ENCODE data around the gene UBXN11.

UBXN11 gene

DNA sequence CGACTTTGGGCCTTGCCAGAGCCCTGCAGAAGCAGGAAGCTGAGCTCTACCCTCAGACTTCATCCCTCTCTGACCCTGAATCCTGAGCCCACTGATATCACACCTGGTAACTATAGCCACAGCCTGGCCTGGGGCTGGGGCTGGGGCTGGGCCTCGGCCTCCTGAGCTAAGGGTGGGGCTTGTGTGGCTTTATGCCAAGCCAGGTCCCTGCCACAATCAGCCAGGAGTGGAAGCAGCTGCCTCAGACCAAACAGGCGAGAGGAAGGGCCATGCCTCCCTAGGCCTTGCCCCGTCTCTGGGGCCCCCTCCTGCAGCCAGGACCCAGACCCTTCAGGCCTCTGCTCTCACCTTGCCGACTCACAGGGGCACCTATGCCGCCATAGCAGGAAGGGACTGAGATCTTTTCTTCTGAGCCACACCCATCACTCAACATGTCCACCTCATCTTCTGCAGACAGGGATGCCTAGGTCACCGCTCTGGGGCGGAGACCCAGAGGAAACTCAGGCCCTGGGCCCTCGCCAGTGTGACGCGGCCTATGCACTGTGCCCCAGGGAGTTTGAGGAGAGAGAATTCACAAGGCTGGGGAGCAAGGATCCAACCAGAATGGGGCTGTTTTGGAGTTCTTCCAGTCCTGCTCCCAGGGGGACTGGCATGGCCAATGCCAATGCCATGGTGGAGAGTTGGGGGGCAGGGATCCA, 5.7 kb downstream of the UBXN11 start:
- TF ChIP-seq TAF1 (IDR thresholded peaks at IDR 0.05; ENCODE audit: borderline replicate concordance, insufficient read depth, low read length) (no peak), POLR2AphosphoS5 (IDR thresholded peaks at IDR 0.05; ENCODE audit: low read depth, low read length) (no peak), FOXP2 (optimal IDR thresholded peaks at IDR 0.05; ENCODE audit: borderline replicate concordance, extremely low read depth, extremely low read length, insufficient read depth) (no peak), SIN3A (IDR thresholded peaks at IDR 0.05; ENCODE audit: borderline replicate concordance, insufficient read depth, low read length) (no peak)
- TF ChIP-seq, protein P1, sequence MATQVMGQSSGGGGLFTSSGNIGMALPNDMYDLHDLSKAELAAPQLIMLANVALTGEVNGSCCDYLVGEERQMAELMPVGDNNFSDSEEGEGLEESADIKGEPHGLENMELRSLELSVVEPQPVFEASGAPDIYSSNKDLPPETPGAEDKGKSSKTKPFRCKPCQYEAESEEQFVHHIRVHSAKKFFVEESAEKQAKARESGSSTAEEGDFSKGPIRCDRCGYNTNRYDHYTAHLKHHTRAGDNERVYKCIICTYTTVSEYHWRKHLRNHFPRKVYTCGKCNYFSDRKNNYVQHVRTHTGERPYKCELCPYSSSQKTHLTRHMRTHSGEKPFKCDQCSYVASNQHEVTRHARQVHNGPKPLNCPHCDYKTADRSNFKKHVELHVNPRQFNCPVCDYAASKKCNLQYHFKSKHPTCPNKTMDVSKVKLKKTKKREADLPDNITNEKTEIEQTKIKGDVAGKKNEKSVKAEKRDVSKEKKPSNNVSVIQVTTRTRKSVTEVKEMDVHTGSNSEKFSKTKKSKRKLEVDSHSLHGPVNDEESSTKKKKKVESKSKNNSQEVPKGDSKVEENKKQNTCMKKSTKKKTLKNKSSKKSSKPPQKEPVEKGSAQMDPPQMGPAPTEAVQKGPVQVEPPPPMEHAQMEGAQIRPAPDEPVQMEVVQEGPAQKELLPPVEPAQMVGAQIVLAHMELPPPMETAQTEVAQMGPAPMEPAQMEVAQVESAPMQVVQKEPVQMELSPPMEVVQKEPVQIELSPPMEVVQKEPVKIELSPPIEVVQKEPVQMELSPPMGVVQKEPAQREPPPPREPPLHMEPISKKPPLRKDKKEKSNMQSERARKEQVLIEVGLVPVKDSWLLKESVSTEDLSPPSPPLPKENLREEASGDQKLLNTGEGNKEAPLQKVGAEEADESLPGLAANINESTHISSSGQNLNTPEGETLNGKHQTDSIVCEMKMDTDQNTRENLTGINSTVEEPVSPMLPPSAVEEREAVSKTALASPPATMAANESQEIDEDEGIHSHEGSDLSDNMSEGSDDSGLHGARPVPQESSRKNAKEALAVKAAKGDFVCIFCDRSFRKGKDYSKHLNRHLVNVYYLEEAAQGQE (IDR thresholded peaks at IDR 0.05; ENCODE audit: insufficient read depth in 1 of 2, low read depth in 2 of 2, low read length in 2 of 2): no peak

DNA sequence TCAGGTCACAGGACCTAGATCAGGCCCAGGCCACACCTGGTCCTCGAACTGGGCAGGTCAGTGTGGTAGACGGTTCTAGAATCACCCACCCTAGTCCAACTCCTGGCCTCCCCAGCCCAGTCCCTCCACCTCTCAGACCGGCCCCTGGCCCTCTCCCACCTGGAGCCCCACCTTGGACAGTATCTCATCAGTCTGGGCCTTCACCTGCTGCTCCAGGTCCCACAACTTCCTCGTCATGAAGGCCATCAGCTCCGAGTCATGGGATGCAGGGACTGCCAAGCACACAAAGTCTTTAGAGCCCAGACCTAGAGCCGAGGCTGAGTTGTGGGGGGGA, 8.7 kb downstream of the UBXN11 start:
- TF ChIP-seq, protein P1 (IDR thresholded peaks at IDR 0.05; ENCODE audit: insufficient read depth in 1 of 2, low read depth in 2 of 2, low read length in 2 of 2): no peak
- TF ChIP-seq POLR2AphosphoS5 (IDR thresholded peaks at IDR 0.05; ENCODE audit: low read depth, low read length) (no peak), SIN3A (IDR thresholded peaks at IDR 0.05; ENCODE audit: borderline replicate concordance, insufficient read depth, low read length) (no peak), TAF1 (IDR thresholded peaks at IDR 0.05; ENCODE audit: borderline replicate concordance, insufficient read depth, low read length) (no peak), FOXP2 (optimal IDR thresholded peaks at IDR 0.05; ENCODE audit: borderline replicate concordance, extremely low read depth, extremely low read length, insufficient read depth) (no peak)

DNA sequence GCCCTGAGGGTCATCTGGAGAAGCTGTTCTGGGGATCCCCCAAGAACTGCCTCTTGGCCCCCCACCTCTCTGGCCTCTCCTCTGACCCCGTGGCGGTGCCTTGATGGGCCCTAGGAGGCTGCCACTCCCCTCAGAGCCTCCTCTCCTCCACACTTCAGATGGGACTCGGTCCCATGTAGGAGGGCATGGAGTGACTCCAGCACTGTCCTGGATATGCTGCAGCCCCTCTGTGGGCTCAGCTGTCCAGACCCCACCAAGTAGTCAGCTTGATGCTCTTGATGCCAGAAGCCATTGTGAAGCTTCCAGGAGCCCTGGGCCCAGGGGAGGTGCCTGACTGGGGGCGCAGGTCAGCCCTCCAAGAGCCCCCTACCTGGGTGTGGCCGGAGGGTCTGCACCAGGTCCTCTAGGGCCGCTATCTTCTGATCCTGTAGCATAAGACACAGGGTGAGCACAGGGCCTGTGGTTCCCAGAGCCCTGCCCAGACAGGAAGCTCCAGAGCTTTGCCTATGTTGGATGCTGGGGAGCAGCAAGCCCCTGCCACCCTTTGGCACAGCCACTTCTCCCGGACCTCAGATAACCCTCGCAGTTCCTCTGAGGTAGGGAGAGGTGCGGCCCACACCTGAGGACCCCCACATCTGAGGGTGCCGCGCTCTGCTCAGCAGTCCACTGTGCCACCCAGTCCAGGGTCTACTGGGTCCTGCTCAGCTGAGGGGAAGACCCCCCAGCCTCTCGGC, 9.2 kb downstream of the UBXN11 start:
- no peak for TF ChIP-seq POLR2AphosphoS5 (IDR thresholded peaks at IDR 0.05; ENCODE audit: low read depth, low read length)
- TF ChIP-seq FOXP2 (optimal IDR thresholded peaks at IDR 0.05; ENCODE audit: borderline replicate concordance, extremely low read depth, extremely low read length, insufficient read depth): no peak

DNA sequence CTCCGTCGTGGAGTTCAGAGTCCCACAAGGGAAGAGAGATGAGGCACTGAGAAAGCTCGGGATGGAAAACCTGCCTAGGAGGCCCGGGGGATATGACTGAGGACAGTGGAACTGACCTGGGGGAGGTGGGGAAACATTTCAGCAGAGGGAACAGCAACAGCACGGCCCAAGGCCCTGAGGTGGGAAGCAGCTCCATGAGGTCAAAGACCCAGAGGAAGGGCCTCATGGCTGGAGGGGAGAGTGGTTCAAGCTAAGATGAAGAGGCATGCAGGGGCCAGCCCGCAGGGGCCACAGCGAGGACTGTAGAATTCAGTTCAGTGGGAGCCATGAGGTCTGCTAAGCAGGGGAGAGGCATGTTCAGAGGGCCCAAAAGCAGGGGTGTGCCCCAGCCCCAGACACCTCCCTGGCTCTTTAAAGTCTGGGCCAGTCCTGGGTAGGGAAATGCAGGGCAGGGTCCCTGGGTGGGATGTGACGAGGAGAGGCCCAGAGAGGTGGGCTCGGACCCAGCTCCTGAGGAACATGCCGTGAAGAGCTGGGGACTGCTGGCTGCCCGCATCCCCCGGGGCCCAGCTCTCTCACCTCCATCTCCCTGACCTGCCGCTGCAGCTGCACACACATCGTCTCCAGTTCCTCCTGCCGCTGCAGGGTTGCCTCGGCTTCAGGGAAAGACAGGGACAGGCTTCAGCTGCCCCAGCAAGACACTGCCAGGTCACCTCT, 9.9 kb downstream of the UBXN11 start:
- no peak for TF ChIP-seq POLR2AphosphoS5 (IDR thresholded peaks at IDR 0.05; ENCODE audit: low read depth, low read length)
- TF ChIP-seq TAF1 (IDR thresholded peaks at IDR 0.05; ENCODE audit: borderline replicate concordance, insufficient read depth, low read length): no peak
- no peak for TF ChIP-seq FOXP2 (optimal IDR thresholded peaks at IDR 0.05; ENCODE audit: borderline replicate concordance, extremely low read depth, extremely low read length, insufficient read depth)
- no peak for TF ChIP-seq SIN3A (IDR thresholded peaks at IDR 0.05; ENCODE audit: borderline replicate concordance, insufficient read depth, low read length)
- TF ChIP-seq, protein P1 (IDR thresholded peaks at IDR 0.05; ENCODE audit: insufficient read depth in 1 of 2, low read depth in 2 of 2, low read length in 2 of 2): no peak

DNA sequence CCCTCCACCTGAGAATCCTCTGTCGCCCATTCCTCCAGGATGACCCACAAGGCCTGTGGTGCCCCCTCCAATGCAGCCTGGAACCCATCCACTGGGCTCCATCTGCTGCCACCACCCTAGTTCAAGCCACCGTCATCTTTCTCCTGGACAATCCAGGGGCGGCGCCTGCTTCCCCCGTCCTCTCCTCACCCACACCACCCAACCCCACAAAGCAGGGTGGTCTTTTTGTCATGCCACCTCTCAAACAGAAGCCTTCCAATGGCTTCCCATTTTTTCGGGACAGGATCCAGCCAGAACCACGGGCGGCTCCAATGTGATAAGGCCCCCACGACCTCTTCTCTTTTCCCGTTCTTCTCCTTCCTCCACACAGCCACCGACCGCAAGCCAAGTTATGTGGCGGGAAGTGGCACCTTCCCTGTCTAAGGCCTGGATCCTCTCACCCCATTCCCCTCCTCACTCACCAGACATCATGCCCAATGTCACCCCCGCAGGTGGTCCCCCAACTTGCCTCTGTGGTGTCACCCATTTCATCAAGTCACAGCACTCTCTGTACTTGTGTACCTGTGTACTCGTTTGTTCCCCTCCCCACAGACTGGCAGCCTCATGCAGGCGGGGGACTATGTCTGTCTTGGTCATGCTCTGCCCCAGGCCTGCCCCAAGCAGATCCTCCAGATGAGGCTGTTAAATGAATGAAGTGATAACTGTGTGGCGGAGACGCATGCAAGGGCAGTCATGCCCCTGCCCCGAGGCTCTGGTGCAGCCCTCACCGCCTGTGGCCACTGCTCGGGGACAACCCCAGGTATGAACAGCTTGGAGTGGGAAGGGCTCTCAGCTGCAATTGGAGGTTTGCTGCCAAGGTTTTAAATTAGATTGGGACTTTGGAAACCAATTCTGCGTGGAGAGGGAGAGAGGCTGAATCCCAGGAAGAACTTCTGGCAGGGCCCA, 11.0 kb downstream of the UBXN11 start:
- TF ChIP-seq POLR2AphosphoS5 (IDR thresholded peaks at IDR 0.05; ENCODE audit: low read depth, low read length): no peak

All from PFSK-1 (cell line).